ENCODE measurements around the gene DNAJA4.

The DNAJA4 gene

DNA sequence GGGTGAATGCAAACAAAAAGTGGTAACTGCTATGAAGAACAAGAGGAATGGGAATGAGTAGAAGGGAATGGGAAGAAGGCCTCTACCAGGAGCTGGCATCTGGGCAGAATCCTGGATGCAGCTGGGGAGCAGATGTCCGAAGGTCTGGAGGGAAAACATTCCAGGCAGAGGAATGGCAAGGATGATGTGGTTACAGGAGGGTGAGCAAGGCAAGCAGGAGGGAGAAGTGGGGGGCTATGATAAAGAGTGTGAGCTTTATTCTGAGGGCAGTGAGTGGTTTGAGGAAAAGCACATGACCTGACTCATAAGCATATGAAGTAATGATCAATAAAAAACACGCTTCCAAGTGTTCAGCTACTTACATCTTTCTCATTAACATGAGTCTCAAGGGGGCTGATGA lies 18.0 kb downstream of the DNAJA4 start:
- DNase-seq (no peak), ATAC-seq (no peak)
- H3K27ac Mint-ChIP-seq = peak overlapping the region; percentile 9
- peaks cover 35% of the 10 kb centered on the region for H3K36me3 Mint-ChIP-seq (ENCODE audit: low read depth)
- no peaks in the 10 kb centered on the region for H3K27me3 Mint-ChIP-seq
- H3K9me3 Mint-ChIP-seq = no peaks in the 10 kb centered on the region
- no peak overlapping the region for H3K4me3 Mint-ChIP-seq
- peaks cover 4% of the 10 kb centered on the region for H3K4me1 Mint-ChIP-seq

GRCh38 chr15:78284758-78285157 lies 20.4 kb downstream of the DNAJA4 start:
- H3K27ac Mint-ChIP-seq = no peak overlapping the region
- no peaks in the 10 kb centered on the region for H3K9me3 Mint-ChIP-seq
- H3K36me3 Mint-ChIP-seq (ENCODE audit: low read depth) = peaks cover 33% of the 10 kb centered on the region
- DNase-seq (no peak), ATAC-seq (no peak)
- H3K27me3 Mint-ChIP-seq = no peaks in the 10 kb centered on the region
- H3K4me3 Mint-ChIP-seq = no peak overlapping the region
- H3K4me1 Mint-ChIP-seq = peaks cover 4% of the 10 kb centered on the region

- Mint-ChIP-seq H3K9me3 (no peaks in the 10 kb centered on the region), H3K27me3 (no peaks in the 10 kb centered on the region), H3K4me3 (no peak overlapping the region), H3K4me1 (no peaks in the 10 kb centered on the region), H3K36me3 (ENCODE audit: low read depth) (peaks cover 43% of the 10 kb centered on the region), H3K27ac (no peak overlapping the region)
- no peak for DNase-seq
- ATAC-seq = no peak
Observed at GRCh38 chr15:78290222-78290621, 25.9 kb downstream of the DNAJA4 start.

DNA sequence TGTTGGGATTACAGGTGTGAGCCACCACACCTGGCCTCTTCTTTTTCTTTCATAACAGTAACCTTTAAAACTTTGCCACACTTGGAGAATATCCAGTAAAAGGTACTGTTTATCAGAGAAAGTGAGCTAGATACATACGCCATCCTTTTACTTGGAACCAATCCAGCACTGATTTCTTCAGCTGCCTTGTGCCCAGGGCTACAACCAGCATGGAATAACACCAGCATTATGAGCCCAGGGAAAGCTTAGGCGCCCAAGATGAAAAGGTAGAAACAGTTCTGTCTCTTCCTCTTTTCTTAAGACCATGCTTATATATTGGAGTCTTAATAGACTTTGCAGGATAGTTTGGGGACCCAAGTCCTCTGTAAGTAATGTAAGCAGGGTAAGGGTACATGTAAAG lies 26.7 kb downstream of the DNAJA4 start:
- H3K36me3 Mint-ChIP-seq (ENCODE audit: low read depth) = peaks cover 39% of the 10 kb centered on the region
- H3K27ac Mint-ChIP-seq = no peak overlapping the region
- no peaks in the 10 kb centered on the region for H3K9me3 Mint-ChIP-seq

GRCh38 chr15:78291698-78292097 lies 27.3 kb downstream of the DNAJA4 start:
- no peak overlapping the region for H3K4me3 Mint-ChIP-seq
- no peak for DNase-seq
- H3K27ac Mint-ChIP-seq = no peak overlapping the region
- no peak for ATAC-seq
- H3K36me3 Mint-ChIP-seq (ENCODE audit: low read depth) = peaks cover 33% of the 10 kb centered on the region
- no peaks in the 10 kb centered on the region for H3K4me1 Mint-ChIP-seq
- H3K9me3 Mint-ChIP-seq = no peaks in the 10 kb centered on the region
- no peaks in the 10 kb centered on the region for H3K27me3 Mint-ChIP-seq

More for the DNA sequence above, 26.7 kb downstream of the DNAJA4 start:
- Mint-ChIP-seq H3K4me3 (no peak overlapping the region), H3K4me1 (no peaks in the 10 kb centered on the region), H3K27me3 (no peaks in the 10 kb centered on the region)
- DNase-seq (no peak), ATAC-seq (no peak)

DNA sequence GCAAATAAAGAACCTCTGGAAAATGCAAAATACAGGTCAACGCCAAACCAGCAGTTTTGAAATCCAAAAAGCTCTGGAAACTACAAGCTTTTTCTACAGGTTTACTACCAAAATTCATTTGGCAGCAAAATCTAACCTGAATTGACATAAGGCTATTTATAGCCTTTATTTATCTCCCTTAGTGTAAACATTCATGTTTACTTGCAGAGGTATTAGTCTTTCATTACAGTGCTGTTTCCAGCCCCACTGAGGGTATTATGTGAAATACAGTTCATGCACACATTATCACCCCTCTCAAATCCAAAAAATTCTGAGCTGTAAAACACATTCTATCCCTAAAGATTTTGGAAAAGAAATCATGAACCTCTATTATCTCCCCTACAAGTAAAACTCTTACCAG lies 27.9 kb downstream of the DNAJA4 start:
- Mint-ChIP-seq H3K4me1 (no peaks in the 10 kb centered on the region), H3K9me3 (no peaks in the 10 kb centered on the region), H3K4me3 (no peak overlapping the region), H3K36me3 (ENCODE audit: low read depth) (peaks cover 31% of the 10 kb centered on the region), H3K27me3 (no peaks in the 10 kb centered on the region), H3K27ac (no peak overlapping the region)
- DNase-seq (no peak), ATAC-seq (no peak)

- Mint-ChIP-seq H3K27ac (peak within 1 kb of the TSS; percentile 91), H3K4me3 (peak within 1 kb of the TSS; percentile 94), H3K9me3 (no peaks in the 10 kb centered on the region), H3K4me1 (peaks cover 39% of the 10 kb centered on the region), H3K27me3 (no peaks in the 10 kb centered on the region), H3K36me3 (ENCODE audit: low read depth) (peaks cover 9% of the 10 kb centered on the region)
- ATAC-seq (peak; percentile 98), DNase-seq (peak; percentile 93)
Observed at GRCh38 chr15:78299101-78299930, 35.0 kb downstream of the DNAJA4 start, which contains the start of gene SKIC8. SKIC8 (minus strand) TSS chr15:78299609; CDS start chr15:78295686, 3,923 bp downstream.

DNA sequence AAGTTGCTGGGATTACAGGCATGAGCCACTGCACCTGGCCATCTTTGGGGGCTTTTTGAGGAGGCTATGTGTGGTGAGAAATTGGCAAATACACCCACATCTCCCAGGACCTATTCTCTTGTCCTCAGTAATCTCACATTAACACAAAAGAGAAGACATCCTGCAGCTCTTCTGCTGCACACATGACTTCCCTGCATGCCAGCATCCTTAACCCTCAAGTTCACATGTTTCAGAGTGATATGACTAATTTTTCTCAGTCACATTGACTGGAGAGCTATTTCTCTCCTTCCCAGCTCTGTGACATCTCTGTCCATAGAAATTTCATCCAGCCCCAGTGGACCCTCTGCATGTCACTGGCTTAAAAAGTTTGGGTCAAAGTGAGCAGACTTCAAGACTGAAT lies 37.0 kb downstream of the DNAJA4 start:
- no peak for ATAC-seq

DNA sequence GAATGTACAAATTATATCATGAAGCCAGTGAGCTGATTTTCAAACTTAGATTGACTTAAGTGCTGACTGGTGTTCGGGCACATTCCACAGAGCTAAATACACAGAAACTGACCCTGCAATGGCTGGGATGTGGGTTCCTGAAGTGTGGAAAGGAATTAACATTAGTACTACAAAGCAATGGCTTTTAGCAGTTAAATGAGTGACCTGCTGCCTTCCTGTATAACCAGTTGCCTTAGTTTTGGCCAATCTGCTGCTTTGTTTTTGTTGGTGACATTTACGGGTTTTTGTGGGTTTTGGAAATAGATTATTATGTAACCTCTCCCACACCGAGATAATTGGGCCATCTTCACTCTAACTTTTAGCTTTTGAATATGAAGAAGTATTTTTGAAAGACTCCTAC lies 37.5 kb downstream of the DNAJA4 start:
- H3K27me3 Mint-ChIP-seq = peaks cover 2% of the 10 kb centered on the region
- H3K4me1 Mint-ChIP-seq = peaks cover 39% of the 10 kb centered on the region
- H3K36me3 Mint-ChIP-seq (ENCODE audit: low read depth) = peaks cover 5% of the 10 kb centered on the region
- H3K4me3 Mint-ChIP-seq = no peak overlapping the region
- no peaks in the 10 kb centered on the region for H3K9me3 Mint-ChIP-seq
- H3K27ac Mint-ChIP-seq = peak overlapping the region; percentile 22
- ATAC-seq (no peak), DNase-seq (no peak)

More for the DNA sequence above, 37.0 kb downstream of the DNAJA4 start:
- Mint-ChIP-seq H3K4me3 (peak overlapping the region; percentile 38), H3K27me3 (no peaks in the 10 kb centered on the region), H3K27ac (peak overlapping the region; percentile 22), H3K36me3 (ENCODE audit: low read depth) (peaks cover 5% of the 10 kb centered on the region), H3K9me3 (no peaks in the 10 kb centered on the region), H3K4me1 (peaks cover 39% of the 10 kb centered on the region)
- no peak for DNase-seq

- no peak for ATAC-seq
- no peaks in the 10 kb centered on the region for H3K9me3 Mint-ChIP-seq
- no peak overlapping the region for H3K4me3 Mint-ChIP-seq
- H3K27me3 Mint-ChIP-seq = peaks cover 2% of the 10 kb centered on the region
- DNase-seq = no peak
- peaks cover 36% of the 10 kb centered on the region for H3K4me1 Mint-ChIP-seq
- H3K36me3 Mint-ChIP-seq (ENCODE audit: low read depth) = peaks cover 4% of the 10 kb centered on the region
- no peak overlapping the region for H3K27ac Mint-ChIP-seq
Observed at GRCh38 chr15:78302579-78303312, 38.4 kb downstream of the DNAJA4 start.

- H3K36me3 Mint-ChIP-seq (ENCODE audit: low read depth) = no peaks in the 10 kb centered on the region
Observed at GRCh38 chr15:78304216-78305066, 40.1 kb downstream of the DNAJA4 start.

DNA sequence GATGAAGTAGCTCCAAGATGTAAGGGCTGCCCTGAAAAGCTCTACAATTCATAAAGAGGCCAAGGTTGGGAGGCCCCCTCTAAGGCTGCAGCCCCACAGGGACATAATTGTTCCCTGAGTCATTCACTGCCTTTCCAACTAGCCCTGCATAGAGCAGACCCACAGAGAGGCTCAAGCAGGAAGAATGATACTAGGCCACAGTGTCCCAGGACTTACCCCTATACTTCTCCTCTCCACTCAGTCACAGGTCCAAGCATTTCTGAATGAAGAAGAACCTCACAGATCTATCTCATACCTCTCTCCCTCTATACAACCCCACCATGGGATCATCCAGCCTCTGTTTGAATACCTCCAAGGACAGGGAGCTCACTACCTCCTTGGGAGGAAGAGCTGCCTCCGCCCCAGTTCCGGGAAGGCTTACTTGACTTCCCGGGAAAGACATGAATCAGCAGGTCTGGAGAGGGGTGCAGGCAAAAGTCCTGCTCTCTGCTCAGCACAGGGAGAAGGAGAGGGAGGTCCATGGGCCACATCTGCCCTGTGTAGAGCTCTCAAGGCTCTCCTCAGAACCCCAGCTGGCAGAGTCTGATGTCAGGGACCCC lies 41.9 kb downstream of the DNAJA4 start:
- no peak for ATAC-seq
- Mint-ChIP-seq H3K27me3 (peaks cover 6% of the 10 kb centered on the region), H3K4me1 (peaks cover 14% of the 10 kb centered on the region), H3K36me3 (ENCODE audit: low read depth) (no peaks in the 10 kb centered on the region), H3K27ac (no peak overlapping the region), H3K9me3 (no peaks in the 10 kb centered on the region), H3K4me3 (no peak overlapping the region)
- DNase-seq = no peak

More at GRCh38 chr15:78304216-78305066, 40.1 kb downstream of the DNAJA4 start:
- Mint-ChIP-seq H3K27me3 (peaks cover 6% of the 10 kb centered on the region), H3K4me3 (no peak overlapping the region), H3K27ac (no peak overlapping the region), H3K4me1 (peaks cover 21% of the 10 kb centered on the region), H3K9me3 (no peaks in the 10 kb centered on the region)
- ATAC-seq (no peak), DNase-seq (no peak)

DNA sequence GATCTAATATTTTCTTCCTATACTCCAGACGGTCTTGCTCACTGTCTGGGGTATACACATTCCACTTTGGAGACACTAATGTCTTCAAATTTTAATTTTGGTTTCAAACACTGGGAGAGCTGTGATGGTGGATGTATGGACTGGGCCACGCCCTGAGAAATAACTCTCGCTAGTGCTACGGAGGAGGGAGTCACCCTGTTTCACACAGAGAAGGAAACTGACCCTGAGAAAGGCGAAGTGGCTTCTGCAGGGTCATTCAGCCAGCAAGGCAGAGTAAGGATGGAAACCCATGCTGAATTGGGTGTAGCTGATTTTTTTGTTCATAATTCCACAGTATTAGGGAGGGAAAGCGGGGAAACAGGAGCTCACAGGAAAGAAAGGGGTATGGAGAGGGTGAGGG lies 43.6 kb downstream of the DNAJA4 start:
- DNase-seq = no peak
- no peak overlapping the region for H3K27ac Mint-ChIP-seq
- peaks cover 6% of the 10 kb centered on the region for H3K27me3 Mint-ChIP-seq
- no peak for ATAC-seq
- no peaks in the 10 kb centered on the region for H3K9me3 Mint-ChIP-seq
- H3K4me1 Mint-ChIP-seq = no peaks in the 10 kb centered on the region
- no peaks in the 10 kb centered on the region for H3K36me3 Mint-ChIP-seq (ENCODE audit: low read depth)
- H3K4me3 Mint-ChIP-seq = no peak overlapping the region

DNA sequence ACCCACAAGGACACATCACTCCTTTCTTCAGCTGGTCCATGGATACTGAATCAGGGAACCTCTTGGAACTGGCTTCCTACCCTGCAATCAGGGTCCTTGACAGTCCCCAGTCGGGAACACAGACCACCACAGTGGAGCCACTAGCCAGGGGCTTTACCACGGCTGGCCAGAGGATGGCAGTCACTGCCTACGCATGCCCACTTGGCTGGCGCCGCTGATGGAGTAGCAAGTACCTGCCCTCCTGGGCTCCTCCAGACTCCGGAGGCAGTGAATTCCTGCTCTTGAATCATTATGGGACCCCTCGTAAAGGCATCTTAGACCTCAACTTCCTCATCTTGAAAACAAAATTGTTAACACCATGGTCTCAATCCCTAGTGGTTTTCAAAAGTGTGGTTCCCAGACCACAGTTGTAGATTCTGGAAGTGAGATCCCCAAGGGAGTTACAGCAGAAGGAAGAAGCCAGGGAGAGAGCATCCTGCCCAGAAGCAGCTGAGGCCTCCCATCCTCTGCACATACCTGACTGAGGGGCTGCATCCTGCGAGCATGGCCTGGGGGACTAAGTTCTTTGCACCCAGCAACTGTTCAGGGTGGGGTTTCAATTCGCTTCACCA lies 44.2 kb downstream of the DNAJA4 start:
- Mint-ChIP-seq H3K4me1 (no peaks in the 10 kb centered on the region), H3K4me3 (no peak overlapping the region), H3K9me3 (no peaks in the 10 kb centered on the region), H3K27ac (no peak overlapping the region), H3K36me3 (ENCODE audit: low read depth) (no peaks in the 10 kb centered on the region), H3K27me3 (peaks cover 6% of the 10 kb centered on the region)
- ATAC-seq (peak; percentile 82), DNase-seq (peak; percentile 72)
